Muscle layer of colon (tissue), 2 donors: Measurements from ENCODE around the gene KRT40.

Experiments used
- H3K27ac ChIP-seq: one replicate; pipeline ENCODE4 v1.7.0; 2013; ENCODE audit warnings: low read depth, mild to moderate bottlenecking, low read length, moderate library complexity
- H3K27me3 ChIP-seq, 2 donors: one replicate each; pipeline ENCODE4 v1.7.0; 2013; ENCODE audit warnings: low read length in 2 of 2, mild to moderate bottlenecking in 2 of 2; ENCODE audit not compliant: insufficient read depth in 2 of 2, control insufficient read depth in 1 of 2
- H3K36me3 ChIP-seq: one replicate; pipeline ENCODE4 v1.7.0; 2013; ENCODE audit warnings: mild to moderate bottlenecking, low read length; ENCODE audit not compliant: insufficient read depth
- H3K4me1 ChIP-seq: one replicate; pipeline ENCODE4 v1.7.0; 2013; ENCODE audit warnings: mild to moderate bottlenecking, low read length; ENCODE audit not compliant: insufficient read depth
- H3K4me3 ChIP-seq, 2 donors: one replicate each; pipeline ENCODE4 v1.7.0; 2013; ENCODE audit warnings: low read length in 2 of 2, low read depth in 1 of 2, mild to moderate bottlenecking in 1 of 2, moderate library complexity in 1 of 2
- H3K9ac ChIP-seq: one replicate; pipeline ENCODE4 v1.7.0; 2013; ENCODE audit warnings: low read length
- H3K9me3 ChIP-seq: one replicate; pipeline ENCODE4 v1.7.0; 2013; ENCODE audit warnings: mild to moderate bottlenecking, low read length
- donor health status: abdominal sarcoma.
- donor health status: Adenocarcinoma of cecum.

Gene KRT40

DNA sequence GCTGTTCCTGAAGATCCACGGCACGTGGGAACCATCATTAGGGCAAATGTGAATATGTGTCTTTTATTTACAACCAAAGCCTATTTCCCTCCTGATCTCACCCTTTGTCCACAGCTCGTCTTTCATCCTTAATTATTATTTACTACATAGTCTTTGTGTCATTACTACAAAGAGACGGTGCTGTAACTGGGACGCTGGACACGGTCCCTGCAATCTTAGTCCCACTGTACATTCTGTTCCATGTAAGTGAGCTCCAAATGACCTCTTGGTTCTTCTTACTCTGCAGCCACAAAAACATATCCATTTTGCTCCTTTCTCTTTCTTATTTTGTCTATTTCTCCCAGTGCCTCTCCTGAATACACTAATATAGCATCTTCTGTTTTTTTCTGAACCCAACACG, 34.0 kb downstream of the KRT40 start:
- Histone ChIP-seq H3K4me1 (no peaks in the 10 kb centered on the region), H3K4me3 (no peak overlapping the region), H3K27ac (no peak overlapping the region), H3K36me3 (no peaks in the 10 kb centered on the region), H3K9ac (no peak overlapping the region), H3K9me3 (no peaks in the 10 kb centered on the region), H3K27me3 (peaks cover 0 to 4% of the 10 kb centered on the region in 2 donors)

DNA sequence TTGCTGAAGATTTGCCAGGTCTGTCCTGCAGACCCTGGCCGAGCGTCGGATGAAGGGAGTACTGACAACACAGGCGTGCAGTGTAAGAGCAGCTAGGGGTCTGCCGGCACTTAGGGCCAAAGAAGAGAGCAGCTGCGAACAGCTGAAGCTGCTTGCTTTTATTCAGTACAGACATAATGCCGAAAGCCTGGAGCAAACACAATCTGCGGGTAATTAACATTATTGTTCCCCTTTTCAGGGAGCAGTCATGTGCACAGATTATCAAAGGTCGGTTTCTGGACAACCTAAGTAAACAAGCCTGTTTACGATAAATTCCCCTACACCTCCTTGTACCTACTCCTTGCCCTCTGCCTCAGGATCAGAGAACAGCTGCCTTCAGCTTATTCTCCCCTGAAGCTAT, 34.7 kb downstream of the KRT40 start:
- Histone ChIP-seq H3K9me3 (no peaks in the 10 kb centered on the region), H3K4me3 (no peak overlapping the region), H3K27me3 (peaks cover 0 to 4% of the 10 kb centered on the region in 2 donors), H3K36me3 (no peaks in the 10 kb centered on the region), H3K4me1 (no peaks in the 10 kb centered on the region), H3K9ac (no peak overlapping the region), H3K27ac (no peak overlapping the region)

- no peaks in the 10 kb centered on the region for H3K4me1 ChIP-seq
- H3K27me3 ChIP-seq, result peaks cover 0 to 4% of the 10 kb centered on the region in 2 donors
- H3K4me3 ChIP-seq, result no peak overlapping the region
- no peaks in the 10 kb centered on the region for H3K9me3 ChIP-seq
- no peak overlapping the region for H3K27ac ChIP-seq
- no peaks in the 10 kb centered on the region for H3K36me3 ChIP-seq
- H3K9ac ChIP-seq, result no peak overlapping the region
Measured at GRCh38 chr17:40947929-40948328, 36.2 kb downstream of the KRT40 start.

DNA sequence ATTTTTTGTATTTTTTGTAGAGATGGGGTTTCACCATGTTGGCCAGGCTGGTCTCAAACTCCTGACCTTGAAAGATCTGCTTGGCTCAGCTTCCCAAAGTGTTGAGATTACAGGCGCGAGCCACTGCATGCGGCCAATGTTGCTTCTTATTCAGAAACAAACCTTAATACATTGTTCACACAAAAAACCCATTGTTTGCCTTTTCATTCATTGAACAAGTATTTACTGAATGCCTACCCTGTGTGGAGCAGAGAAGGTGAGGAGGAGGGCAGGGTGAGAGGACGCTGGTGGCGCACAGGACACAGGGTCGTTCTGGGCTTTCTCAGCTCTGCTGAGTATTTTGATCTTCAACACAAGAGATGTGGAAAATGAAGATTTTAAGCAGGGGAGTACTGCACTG, 38.7 kb downstream of the KRT40 start:
- Histone ChIP-seq H3K9me3 (no peaks in the 10 kb centered on the region), H3K27me3 (peaks cover 0 to 4% of the 10 kb centered on the region in 2 donors), H3K9ac (no peak overlapping the region), H3K27ac (no peak overlapping the region), H3K4me3 (no peak overlapping the region), H3K4me1 (no peaks in the 10 kb centered on the region), H3K36me3 (no peaks in the 10 kb centered on the region)

- Histone ChIP-seq H3K36me3 (no peaks in the 10 kb centered on the region), H3K4me3 (no peak overlapping the region), H3K9me3 (no peaks in the 10 kb centered on the region), H3K4me1 (no peaks in the 10 kb centered on the region), H3K9ac (no peak overlapping the region), H3K27ac (no peak overlapping the region), H3K27me3 (peaks cover 0 to 4% of the 10 kb centered on the region in 2 donors)
Measured at GRCh38 chr17:40944531-40944930, 39.6 kb downstream of the KRT40 start.

DNA sequence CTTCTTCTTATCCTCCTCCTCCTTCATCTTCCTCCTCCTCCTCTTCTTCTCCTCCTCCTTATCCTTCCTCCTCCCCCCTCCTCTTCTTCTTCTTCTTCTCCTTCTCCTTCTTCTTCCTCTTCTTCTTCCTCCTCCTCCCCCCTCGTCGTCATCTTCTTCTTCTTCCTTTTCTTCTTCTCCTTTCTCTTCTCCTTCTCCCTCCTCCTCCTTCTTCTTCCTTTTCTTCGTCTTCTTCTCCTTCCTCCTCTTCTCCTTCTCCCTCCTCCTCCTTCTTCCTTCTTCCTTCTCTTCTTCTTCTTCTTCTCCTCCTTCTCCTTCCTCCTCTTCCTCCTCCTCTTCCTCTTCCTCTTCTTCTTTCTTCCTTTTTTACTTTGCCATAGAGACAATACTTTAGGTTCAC, 41.6 kb downstream of the KRT40 start:
- Histone ChIP-seq H3K27me3 (no peaks in the 10 kb centered on the region), H3K4me1 (no peaks in the 10 kb centered on the region), H3K36me3 (no peaks in the 10 kb centered on the region), H3K4me3 (no peak overlapping the region), H3K27ac (no peak overlapping the region), H3K9me3 (no peaks in the 10 kb centered on the region), H3K9ac (no peak overlapping the region)

DNA sequence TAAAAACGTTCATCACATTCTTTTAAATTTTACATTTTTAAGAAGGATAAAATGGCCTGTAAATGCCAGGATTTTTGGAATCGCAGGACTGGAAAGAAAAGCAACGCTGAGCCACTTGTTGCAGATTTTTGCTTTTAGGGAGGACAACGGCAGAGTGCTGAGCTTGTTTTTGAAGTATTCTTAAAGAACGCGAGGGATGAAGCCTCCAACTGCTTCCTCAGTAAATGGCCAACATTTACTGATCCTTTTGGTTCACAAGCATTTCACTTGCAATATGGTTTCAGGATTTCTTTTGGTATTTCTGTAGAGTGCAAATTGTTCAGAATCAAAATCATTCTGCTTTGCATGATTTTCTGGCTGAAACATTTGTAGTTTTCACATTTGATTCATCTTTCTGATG, 43.9 kb downstream of the KRT40 start:
- H3K27me3 ChIP-seq, result no peaks in the 10 kb centered on the region
- H3K9ac ChIP-seq, result no peak overlapping the region
- no peaks in the 10 kb centered on the region for H3K9me3 ChIP-seq

DNA sequence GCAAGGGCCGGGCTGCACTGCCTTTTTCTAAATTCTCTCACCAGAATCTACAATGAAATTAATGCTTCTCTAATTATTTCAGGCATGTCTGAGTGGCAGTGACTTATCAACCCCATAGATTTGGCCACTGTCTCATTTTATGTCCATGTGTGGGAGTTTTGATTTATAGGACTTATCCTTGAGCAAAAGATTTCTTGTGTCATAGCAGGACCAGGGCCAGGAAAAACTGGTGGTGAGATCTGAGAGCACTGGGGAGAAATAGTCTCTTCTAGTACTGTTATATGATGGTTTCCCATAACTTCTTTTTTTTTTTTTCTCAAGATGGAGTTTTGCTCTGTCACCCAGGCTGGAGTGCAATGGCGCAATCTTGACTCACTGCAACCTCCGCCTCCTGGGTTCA, 45.1 kb downstream of the KRT40 start:
- no peaks in the 10 kb centered on the region for H3K9me3 ChIP-seq
- H3K4me3 ChIP-seq, result no peak overlapping the region
- H3K36me3 ChIP-seq, result no peaks in the 10 kb centered on the region
- no peak overlapping the region for H3K27ac ChIP-seq
- H3K9ac ChIP-seq, result no peak overlapping the region
- no peaks in the 10 kb centered on the region for H3K4me1 ChIP-seq
- H3K27me3 ChIP-seq, result no peaks in the 10 kb centered on the region

More for the DNA sequence above, 43.9 kb downstream of the KRT40 start:
- no peak overlapping the region for H3K4me3 ChIP-seq
- H3K36me3 ChIP-seq, result no peaks in the 10 kb centered on the region
- H3K4me1 ChIP-seq, result no peaks in the 10 kb centered on the region
- H3K27ac ChIP-seq, result no peak overlapping the region

- no peak within 1 kb of the TSS for H3K4me3 ChIP-seq
- no peaks in the 10 kb centered on the region for H3K9me3 ChIP-seq
- no peaks in the 10 kb centered on the region for H3K36me3 ChIP-seq
- H3K27me3 ChIP-seq, result no peaks in the 10 kb centered on the region
- no peaks in the 10 kb centered on the region for H3K4me1 ChIP-seq
- H3K9ac ChIP-seq, result no peak within 1 kb of the TSS
- H3K27ac ChIP-seq, result no peak within 1 kb of the TSS
Measured at GRCh38 chr17:40937384-40937819, 46.7 kb downstream of the KRT40 start, which contains the start of gene KRT23. KRT23 (minus strand) TSS chr17:40937646; CDS start chr17:40936603, 1,043 bp downstream.

- H3K9ac ChIP-seq, result no peak overlapping the region
- H3K27me3 ChIP-seq, result no peaks in the 10 kb centered on the region
- H3K36me3 ChIP-seq, result no peaks in the 10 kb centered on the region
- no peak overlapping the region for H3K4me3 ChIP-seq
- H3K27ac ChIP-seq, result no peak overlapping the region
- no peaks in the 10 kb centered on the region for H3K9me3 ChIP-seq
- H3K4me1 ChIP-seq, result no peaks in the 10 kb centered on the region
Measured at GRCh38 chr17:40936976-40937375, 47.1 kb downstream of the KRT40 start.

DNA sequence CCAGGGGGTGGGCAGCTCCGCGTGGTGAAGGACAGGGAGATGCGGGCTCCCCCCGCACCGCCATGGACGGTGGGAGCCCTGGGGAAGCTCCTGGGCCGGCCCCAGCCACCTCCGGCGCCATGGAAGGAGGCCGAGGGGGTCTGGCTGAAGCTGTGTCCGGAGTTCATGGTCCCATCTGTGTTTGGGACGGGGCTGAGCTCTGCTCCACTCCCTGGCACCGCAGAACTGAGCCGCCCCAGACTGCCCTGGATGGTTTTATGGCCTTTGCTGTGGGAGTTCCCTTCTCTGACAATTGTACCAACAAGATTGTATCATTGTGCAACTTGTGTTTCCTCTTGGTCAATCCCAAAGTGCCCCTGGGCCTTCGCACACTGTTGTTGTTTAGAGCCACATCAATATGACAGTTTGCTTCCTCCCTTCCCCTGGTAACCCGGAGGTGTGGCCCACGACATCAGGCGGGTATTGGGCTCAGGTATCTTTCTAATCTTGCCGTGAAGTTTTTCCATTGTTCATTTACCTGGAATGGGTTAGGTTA, 47.6 kb downstream of the KRT40 start:
- Histone ChIP-seq H3K4me1 (no peaks in the 10 kb centered on the region), H3K9me3 (no peaks in the 10 kb centered on the region), H3K9ac (no peak overlapping the region), H3K27ac (no peak overlapping the region), H3K4me3 (no peak overlapping the region), H3K36me3 (no peaks in the 10 kb centered on the region), H3K27me3 (no peaks in the 10 kb centered on the region)

- no peak overlapping the region for H3K27ac ChIP-seq
- no peaks in the 10 kb centered on the region for H3K4me1 ChIP-seq
- no peak overlapping the region for H3K4me3 ChIP-seq
- H3K36me3 ChIP-seq, result no peaks in the 10 kb centered on the region
- no peaks in the 10 kb centered on the region for H3K9me3 ChIP-seq
- no peaks in the 10 kb centered on the region for H3K27me3 ChIP-seq
- no peak overlapping the region for H3K9ac ChIP-seq
Measured at GRCh38 chr17:40935624-40936023, 48.5 kb downstream of the KRT40 start.
